GM12801 (cell line): ENCODE results near the gene SRR.

Source experiments
- TF ChIP-seq, protein P1 (sequence below): IDR thresholded peaks from one replicate; pipeline ENCODE4 v1.5.1; 2011; ENCODE audit warnings: control low read depth; ENCODE audit not compliant: insufficient read length; ENCODE audit errors: extremely low read depth

The SRR gene

DNA sequence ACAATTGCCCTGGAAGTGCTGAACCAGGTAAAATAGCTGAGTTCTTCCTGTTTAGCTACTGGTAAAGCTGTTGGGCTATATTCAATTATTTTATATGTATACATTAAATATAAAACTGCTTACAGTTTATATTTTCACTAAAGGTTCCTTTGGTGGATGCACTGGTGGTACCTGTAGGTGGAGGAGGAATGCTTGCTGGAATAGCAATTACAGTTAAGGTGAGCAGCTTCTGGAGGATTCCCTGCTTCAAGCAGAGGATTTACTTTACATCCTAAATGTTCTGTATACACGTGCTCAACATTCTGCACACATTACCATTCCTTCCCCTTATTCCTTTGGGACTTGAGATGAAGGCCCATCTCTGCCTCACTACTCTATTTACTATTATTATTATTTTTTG is 17.6 kb downstream of the SRR start:
- TF ChIP-seq, protein P1, sequence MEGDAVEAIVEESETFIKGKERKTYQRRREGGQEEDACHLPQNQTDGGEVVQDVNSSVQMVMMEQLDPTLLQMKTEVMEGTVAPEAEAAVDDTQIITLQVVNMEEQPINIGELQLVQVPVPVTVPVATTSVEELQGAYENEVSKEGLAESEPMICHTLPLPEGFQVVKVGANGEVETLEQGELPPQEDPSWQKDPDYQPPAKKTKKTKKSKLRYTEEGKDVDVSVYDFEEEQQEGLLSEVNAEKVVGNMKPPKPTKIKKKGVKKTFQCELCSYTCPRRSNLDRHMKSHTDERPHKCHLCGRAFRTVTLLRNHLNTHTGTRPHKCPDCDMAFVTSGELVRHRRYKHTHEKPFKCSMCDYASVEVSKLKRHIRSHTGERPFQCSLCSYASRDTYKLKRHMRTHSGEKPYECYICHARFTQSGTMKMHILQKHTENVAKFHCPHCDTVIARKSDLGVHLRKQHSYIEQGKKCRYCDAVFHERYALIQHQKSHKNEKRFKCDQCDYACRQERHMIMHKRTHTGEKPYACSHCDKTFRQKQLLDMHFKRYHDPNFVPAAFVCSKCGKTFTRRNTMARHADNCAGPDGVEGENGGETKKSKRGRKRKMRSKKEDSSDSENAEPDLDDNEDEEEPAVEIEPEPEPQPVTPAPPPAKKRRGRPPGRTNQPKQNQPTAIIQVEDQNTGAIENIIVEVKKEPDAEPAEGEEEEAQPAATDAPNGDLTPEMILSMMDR: no peak

DNA sequence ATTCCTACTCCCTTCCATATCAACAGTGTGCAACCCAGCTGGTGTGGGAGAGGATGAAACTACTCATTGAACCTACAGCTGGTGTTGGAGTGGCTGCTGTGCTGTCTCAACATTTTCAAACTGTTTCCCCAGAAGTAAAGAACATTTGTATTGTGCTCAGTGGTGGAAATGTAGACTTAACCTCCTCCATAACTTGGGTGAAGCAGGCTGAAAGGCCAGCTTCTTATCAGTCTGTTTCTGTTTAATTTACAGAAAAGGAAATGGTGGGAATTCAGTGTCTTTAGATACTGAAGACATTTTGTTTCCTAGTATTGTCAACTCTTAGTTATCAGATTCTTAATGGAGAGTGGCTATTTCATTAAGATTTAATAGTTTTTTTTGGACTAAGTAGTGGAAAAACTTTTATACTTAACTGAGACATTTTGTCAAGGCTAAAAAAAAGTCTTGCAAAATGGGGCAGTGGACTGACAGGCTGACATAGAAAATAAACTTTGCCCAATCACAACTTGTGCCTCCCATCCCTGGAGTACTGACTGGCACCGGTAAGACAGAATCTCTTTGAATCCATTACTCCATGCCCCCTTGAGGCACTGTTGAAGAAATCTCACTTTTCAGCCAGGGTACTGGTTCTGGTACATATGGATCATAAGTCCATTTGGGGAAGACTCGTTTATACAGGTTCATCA is 20.0 kb downstream of the SRR start:
- TF ChIP-seq, protein P1: no peak

DNA sequence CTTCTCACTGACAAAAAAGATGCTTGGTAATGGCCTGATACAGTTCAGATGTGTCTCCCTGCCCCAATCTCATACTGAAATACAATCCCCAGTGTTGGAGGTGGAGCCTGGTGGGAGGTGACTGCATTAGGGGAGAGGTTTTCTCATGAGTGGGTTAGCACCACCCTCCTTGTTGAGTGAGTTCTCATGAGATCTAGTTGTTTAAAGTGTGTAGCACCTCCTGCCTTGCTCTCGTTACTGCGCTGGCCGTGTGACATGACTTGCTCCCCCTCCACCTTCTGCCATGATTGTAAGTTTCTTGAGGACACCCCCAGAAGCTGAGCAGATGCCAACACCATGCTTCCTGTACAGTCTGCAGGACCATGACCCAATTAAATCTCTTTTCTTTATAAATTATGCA is 27.6 kb downstream of the SRR start:
- TF ChIP-seq, protein P1: no peak

DNA sequence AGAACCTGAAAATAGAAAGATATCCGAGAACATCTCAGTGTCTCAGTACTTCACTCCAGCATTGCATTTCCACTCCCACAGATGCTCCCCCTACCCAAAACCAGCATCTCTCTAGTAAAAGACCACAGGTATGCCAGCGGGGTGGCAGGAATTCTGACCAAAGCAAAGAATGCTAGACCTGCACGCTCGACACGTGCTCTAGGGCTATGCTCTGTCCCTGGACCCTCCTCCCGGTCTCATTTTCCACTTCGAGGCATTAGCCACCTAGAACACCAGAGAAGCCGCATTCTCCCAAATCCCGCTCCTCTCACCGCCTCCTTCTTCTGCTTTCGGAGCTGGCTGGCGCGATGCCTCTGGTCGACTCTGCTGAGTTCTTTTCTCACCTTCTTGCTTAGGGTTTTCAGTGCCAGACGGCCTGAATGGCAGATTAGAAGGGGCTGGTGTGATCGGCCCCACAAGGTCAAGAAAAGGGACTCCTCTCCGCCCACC is 32.0 kb downstream of the SRR start:
- TF ChIP-seq, protein P1: no peak

DNA sequence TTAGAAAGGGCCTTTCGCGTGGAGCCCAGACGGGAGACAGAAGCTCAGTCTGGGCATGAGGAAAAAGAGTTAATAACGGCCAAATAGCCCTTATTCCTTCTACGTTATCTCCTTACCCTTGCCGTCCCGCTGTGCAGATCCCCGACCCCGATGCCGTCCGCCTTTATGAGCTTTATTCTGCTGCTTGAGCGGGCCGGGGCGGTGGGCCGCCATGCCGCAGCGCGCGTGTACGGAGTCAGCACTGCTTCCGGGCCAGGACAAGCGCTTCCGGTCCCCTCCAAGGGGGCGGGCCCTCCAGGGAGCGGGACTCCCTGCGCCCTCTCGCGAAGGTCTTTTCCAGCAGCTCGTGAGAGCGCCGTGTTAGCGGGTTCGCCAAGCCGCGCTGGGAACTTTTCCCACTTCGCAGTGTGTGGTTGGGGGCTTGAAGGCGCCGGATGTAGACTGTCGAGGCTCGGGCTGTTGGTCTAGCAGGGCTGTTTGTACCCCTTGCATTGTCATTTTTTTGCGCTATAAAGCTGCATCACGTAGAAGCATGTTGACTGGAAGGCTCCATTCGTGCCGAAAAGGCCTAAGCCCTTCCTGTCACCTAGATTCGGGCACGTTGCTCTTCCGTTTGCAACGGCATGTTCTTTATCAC is 32.6 kb downstream of the SRR start, which contains the start of gene TSR1:
TSS of gene TSR1 (minus strand) at position 243 of the 637 bp plus-strand sequence. CDS start at position 213, 30 bp downstream.
- TF ChIP-seq, protein P1: no peak

DNA sequence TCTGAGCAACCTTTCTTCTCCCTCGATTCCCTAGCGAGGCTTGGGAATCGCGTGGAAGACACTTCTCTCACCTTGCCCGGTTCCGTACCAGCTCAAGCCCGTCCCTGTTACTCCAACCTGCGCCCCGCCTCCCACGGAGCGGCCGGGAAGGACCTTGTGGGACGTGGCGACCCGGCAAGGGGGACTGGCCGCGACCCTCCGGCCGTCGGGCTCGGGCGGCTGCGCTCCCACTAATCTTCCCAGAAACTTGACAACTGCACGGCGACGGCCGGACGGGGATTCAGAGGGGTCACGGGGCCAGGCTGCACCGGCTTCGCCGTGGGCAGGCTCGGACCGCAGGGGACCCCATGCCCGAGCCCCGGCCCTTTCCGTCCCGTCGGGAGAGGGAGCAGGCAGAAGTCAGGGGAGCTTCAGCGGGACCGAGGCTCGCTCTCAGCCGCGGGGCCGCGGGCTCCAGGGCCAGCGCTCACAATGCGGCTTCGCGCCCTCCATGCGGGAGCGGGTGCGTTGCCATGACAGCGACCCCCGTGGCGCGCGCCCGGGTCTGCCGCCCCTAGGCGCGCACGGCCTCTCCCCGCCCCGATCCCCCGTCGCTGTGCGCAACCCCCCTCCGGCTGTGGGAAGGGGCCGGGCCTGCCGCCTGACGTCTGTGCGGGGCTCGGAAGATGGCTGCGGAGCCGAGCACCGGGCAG is 33.2 kb downstream of the SRR start, which contains the start of gene SGSM2:
TSS of gene SGSM2 (plus strand) at position 650 of the 692 bp plus-strand sequence. CDS start 188 bp downstream, outside the sequence.
- TF ChIP-seq, protein P1: no peak
